Measurements from ENCODE around the gene ITPR1.

Gene ITPR1

DNA sequence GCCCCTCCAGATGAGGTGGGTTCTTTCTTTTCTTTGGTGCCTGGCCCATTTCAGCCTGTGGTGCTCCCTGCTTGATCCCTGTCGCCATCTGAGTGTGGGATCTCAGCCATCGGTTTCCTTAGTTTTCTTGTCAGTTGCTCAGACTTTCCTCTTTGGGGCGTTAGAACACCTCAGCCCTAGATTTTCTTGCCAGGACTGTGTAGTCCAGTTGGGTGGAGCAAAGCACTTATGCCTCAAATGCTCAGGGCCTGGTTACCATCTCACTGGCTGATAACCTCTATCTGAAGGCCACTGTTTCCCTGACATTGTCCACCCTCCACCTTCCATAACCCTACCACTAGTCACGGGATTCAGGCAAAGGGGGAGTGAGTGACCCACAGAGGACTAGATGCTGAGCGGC, 277.4 kb downstream of the ITPR1 start:
- in situ Hi-C loops (cut with MboI; ENCODE audit: low pct_unique_long_range_greater_than_20kb, low sequenced_read_pairs), result no loop called here
- DNase-seq, result no peak

DNA sequence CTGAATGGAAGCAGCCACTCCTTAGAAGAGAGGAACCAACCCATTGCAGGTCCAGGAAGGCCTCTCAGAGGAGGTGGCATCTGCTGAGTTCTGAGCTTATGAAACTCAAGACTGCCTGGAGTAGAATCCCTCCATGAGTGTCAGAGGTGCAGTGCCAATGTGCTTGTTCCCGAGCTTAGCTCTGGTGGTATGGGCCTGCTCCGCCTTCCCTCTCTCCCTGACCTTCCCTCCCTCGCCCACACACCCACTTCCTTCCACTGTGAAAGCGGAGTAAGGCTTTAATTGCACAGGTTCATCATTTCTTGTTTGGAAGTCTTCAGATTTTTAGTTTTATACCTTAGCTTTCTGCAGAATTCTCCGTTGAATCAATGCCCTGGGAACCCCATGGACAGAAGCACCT, 278.1 kb downstream of the ITPR1 start:
- no peak for DNase-seq
- in situ Hi-C loops (cut with MboI; ENCODE audit: low pct_unique_long_range_greater_than_20kb, low sequenced_read_pairs), result no loop called here

DNA sequence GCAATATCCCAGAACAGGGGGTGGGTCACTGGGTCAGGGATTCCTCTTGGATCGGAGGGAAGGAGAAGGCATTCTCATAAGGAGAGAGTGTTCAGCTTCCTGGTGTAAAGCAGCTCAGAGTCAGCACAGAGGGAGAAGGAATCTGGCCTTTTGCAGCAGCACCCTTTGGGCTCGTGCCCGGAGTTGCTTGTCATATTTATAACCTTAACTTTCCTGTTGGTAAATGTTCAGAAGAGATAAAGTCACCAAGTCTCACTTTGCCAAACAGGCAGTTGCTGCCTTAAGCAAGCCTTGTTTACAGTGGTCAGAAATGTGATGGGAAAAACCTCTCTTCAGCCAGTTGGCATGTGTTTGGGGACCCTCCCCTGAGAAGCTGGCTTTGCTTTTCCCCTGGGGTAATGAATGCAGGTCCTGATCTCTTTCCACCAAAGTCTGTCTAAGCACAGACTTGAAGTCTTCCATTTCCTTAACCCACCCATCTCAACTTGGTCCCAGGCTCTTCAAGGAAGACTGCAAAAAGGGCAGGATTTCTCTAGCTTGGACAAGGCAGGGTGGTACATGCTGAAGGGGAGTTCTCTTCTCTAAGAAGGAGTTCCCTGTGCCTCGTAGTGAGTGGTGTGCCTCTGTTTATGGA, 279.1 kb downstream of the ITPR1 start:
- in situ Hi-C loops (cut with MboI; ENCODE audit: low pct_unique_long_range_greater_than_20kb, low sequenced_read_pairs), result no loop called here
- no peak for DNase-seq

DNA sequence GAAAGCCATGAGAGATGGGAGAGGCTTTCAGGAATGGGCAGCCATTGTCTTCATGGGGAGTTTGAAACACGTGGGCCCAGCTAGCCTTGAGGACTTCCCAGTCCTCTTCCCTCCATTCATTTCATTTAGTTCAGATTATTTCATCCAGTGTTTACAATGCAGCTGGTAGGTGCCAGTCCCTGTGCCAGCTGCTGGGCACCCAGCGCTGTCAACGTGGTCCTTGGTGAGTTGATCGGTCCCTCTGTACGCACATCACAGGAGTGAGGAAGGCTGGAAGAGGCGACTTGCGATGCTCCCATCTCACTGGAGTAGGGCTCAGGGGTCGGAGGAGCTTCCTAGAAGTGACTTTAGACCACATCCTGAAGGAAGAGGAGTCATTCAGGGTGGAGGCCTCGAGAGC, 279.7 kb downstream of the ITPR1 start:
- DNase-seq, result no peak
- in situ Hi-C loops (cut with MboI; ENCODE audit: low pct_unique_long_range_greater_than_20kb, low sequenced_read_pairs), result no loop called here

DNA sequence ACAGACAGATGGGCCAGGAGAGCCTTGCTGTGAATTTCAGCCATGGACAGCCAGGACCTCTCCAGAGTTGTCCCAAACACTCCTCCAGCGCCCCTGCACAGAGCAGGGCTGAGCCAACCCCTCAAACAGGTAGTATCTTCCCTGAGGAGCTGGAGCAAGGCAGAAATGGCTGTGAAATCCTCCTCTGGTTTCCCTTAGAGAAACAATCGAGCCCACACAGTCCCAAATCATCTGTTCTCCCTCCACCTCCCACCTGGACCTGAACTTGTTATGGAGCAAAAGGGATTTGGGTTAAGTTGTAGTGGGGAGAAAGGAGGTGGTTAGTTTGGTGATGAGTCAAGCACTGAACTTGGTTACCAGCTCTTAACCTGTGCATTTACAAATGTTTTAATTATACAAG, 280.4 kb downstream of the ITPR1 start:
- DNase-seq, result no peak
- in situ Hi-C loops (cut with MboI; ENCODE audit: low pct_unique_long_range_greater_than_20kb, low sequenced_read_pairs), result no loop called here

DNA sequence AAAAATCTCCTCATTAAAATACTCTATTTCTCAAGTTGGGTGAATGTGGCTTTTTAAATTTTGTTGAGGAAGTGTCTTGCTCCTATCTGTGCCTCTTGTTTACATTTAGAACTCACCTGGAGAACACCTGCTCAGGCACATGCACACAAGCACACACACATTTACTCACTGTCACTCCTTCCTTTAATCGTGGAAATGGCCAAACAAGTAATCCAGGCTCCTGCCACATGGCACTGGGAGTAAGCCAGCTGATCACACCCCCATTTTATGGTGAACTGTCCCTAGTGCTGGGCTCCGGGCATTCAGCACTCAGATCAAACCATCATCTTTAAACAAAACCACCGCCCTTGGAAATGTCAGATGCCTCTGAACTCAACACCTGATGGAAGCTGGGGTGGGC, 281.4 kb downstream of the ITPR1 start:
- in situ Hi-C loops (cut with MboI; ENCODE audit: low pct_unique_long_range_greater_than_20kb, low sequenced_read_pairs), result no loop called here
- no peak for DNase-seq

DNA sequence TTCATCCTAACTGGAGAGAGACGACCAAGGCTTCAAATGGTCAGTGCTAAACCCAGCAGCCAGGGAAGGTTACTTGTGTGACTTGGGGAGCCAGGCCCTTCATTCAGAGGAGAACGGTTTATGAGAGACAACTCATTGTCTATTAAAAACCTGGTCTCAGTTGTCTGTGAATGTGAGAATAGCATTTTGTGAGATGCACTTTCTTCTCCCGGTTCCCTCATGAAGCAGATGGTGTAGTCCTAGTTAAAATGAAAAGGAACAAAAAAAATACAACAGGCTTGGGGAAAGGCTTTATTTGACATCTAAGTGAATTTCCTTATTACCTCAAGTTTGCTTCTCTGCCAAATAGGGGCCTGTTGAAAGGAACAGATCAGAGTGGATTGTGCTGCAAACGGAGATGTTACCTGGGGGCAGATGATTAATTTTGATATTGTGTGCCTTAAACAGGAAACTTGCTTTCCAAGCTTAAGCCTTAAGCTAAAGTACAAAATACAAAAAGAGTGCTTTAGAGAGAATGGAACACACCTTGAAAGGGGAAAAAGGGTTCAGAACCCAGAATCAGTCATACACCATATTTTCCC, 283.3 kb downstream of the ITPR1 start:
- no peak for DNase-seq

DNA sequence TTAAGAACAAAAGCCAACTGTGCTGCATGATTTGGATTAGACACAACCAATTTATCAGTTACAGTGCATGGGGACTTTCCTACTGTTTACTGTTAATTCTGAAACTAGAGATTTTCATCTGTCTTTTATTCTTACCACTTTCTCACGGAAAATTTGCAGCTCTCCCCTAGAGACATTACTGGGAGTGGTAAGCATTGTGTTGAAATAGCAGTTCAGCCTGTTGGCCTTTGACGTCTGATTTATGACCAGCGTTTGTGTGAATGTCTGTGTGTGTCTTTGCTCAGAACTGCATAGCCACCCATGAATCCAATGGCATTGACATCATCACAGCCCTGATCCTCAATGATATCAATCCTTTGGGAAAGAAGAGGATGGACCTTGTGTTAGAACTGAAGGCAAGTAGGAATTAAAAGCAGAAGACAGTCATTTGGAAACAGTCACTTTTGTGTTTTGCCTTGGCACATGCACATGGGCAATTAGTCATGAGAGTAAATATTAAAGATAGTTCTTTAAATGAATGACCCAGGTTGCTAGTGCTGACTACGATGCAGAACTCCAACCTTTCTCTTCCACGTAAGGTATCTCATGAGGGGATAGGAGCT, 283.9 kb downstream of the ITPR1 start:
- no peak for DNase-seq
- in situ Hi-C loops (cut with MboI; ENCODE audit: low pct_unique_long_range_greater_than_20kb, low sequenced_read_pairs), result no loop called here

More for the DNA sequence above, 283.3 kb downstream of the ITPR1 start:
- in situ Hi-C loops (cut with MboI; ENCODE audit: low pct_unique_long_range_greater_than_20kb, low sequenced_read_pairs), result no loop called here

DNA sequence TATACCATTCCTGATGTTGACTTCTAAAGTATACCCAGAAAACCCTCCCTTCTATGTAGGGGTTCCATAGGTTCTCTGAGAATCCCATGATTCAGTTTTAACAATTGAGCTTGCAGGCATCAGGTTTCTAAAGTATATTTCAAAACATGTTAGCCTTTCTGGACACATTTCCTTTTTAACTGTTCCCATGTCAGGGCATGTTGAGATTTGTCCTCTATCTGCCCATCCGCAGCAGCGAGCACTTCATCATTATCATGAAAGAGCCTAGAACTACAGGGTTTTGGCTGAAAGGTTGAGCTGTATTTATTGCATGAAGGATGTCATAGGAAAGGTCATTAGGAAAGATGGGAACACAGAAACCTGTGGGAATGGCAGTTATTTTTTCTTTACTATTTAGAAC, 285.0 kb downstream of the ITPR1 start:
- no peak for DNase-seq
- in situ Hi-C loops (cut with MboI; ENCODE audit: low pct_unique_long_range_greater_than_20kb, low sequenced_read_pairs), result no loop called here

DNA sequence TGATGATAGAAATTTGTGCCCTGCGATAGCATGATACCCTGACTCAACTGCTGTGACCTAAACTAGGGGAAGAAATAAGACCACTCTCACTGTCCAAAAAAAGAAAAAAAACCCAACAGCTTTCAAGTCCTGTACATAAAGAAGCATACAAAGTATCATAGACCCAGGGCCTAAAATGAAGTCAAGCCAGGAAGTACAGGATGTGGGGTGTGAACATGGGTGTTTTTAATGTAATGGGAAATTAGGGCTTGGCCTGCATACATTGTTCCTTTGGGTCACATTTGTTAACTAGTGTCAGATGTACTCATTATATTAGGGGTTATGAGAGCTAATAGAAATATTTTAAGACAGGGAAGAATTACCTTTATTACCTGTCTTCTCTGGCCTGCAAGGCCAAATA, 285.6 kb downstream of the ITPR1 start:
- in situ Hi-C loops (cut with MboI; ENCODE audit: low pct_unique_long_range_greater_than_20kb, low sequenced_read_pairs), result no loop called here
- no peak for DNase-seq

DNA sequence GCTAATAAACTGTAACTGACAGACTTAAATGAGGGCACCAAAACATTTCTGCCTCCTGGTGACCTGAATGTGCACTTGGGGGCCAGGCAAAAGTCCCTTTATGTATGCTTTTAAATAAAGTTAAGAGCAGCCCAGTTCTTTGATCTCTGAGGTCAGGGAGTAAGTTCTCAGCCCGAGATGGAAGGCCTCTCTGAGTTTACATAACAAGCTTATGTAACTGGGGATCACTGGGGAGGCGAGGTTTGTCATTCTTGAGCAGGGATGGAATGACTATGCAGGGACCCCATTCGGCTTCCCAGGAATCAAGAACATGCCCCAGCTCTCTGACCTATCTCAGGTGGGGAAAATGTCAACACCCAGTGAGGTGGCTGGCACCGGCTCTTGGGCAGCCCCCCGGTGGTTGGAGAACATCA, 287.4 kb downstream of the ITPR1 start:
- no peak for DNase-seq
- in situ Hi-C loops (cut with MboI; ENCODE audit: low pct_unique_long_range_greater_than_20kb, low sequenced_read_pairs), result no loop called here

DNA sequence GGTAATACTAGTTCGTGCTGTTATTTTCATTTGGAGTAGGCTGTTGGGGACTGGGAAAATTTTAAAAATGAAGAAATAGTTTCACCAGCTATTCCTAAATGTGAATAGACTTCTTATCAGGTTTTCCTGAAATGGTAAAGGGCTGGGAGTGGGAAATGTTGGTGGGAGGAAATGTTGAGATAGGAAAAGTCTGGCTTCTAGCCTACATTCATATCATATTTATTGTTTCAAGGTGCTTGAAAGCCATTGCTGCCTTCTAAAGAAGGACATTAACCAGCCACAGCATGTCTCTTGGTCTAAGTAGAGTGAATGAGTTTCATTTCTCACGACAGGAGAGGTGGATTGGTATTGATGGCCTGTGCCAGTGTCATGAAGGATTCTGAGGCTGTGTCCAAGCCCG, 288.9 kb downstream of the ITPR1 start:
- in situ Hi-C loops (cut with MboI; ENCODE audit: low pct_unique_long_range_greater_than_20kb, low sequenced_read_pairs), result no loop called here
- DNase-seq, result no peak

DNA sequence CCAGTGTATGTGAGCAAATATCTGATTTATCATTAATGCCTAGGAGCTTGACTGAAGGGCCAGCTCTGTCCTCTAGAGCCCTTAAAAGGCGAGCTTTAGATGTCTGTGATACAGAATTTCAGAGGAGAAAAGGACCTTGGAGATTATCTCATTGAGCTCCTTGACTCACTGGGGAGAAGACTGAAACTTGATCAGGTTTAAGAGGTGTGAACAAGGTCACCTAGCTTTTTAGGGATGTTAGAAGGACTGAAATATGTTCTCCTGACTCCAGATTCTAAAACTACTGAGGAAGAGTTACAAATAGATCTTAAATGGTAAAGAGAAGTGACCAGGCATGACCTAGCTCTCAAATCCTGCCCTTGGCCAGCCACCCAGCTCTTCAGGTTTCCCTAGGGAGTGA, 292.4 kb downstream of the ITPR1 start:
- in situ Hi-C loops (cut with MboI; ENCODE audit: low pct_unique_long_range_greater_than_20kb, low sequenced_read_pairs), result no loop called here
- DNase-seq, result no peak

DNA sequence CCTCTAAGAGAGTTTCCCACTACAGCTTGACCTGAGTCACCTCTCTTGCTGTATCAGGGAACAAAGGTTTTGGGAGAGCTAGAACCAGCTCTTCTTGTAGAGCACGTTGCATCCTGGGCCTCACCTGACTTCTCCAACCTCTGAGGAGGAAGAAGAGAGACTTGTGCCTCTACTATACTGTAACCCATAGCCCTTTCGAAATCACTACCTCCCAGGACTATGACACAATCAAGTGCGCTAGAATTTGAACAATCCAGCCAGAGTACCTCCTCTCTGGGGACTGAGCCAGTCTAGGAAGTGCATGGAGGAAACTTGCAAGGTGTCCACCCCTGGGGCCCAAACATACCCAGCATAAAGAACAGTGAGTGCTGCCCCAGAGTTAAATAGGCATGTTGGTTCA, 293.3 kb downstream of the ITPR1 start:
- in situ Hi-C loops (cut with MboI; ENCODE audit: low pct_unique_long_range_greater_than_20kb, low sequenced_read_pairs), result no loop called here
- DNase-seq, result no peak

DNA sequence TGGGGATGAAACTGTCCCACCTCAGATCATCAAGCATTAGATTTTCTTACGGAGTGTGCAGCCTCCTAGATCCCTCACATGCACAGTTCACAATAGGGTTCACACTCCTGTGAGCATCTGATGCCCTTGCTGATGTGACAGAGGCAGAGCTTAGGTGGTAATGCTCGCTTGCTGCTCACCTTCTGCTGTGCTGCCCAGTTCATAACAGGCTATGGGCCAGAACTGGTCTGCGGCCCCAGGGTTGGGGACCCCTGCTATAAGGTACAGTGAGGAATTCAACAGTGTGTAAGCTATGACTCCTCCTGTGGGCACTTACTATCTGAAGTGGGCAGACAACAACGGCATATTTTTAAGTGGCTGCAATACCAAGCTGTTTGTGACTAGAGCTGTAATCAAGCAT, 298.2 kb downstream of the ITPR1 start:
- no peak for DNase-seq
- in situ Hi-C loops (cut with MboI; ENCODE audit: low pct_unique_long_range_greater_than_20kb, low sequenced_read_pairs), result no loop called here

DNA sequence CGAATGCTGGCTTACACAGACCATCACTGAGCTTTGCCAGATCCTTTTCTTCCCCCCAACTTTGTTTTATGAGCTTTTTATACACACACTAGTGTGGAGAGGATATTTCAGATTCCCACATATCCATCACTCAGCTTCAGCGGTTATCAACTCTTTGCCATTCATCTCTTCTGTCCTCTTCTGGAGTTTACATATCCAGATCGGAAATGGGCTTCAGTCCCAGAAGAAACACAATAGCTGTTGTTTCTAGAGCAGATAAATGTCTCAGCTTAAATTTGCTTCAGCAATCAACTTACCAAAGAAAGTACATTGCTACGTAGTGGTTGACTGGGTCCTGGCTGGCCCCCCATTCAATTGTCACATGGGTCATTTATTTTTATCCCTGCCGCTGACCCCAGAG, 300.2 kb downstream of the ITPR1 start:
- in situ Hi-C loops (cut with MboI; ENCODE audit: low pct_unique_long_range_greater_than_20kb, low sequenced_read_pairs), result no loop called here

DNA sequence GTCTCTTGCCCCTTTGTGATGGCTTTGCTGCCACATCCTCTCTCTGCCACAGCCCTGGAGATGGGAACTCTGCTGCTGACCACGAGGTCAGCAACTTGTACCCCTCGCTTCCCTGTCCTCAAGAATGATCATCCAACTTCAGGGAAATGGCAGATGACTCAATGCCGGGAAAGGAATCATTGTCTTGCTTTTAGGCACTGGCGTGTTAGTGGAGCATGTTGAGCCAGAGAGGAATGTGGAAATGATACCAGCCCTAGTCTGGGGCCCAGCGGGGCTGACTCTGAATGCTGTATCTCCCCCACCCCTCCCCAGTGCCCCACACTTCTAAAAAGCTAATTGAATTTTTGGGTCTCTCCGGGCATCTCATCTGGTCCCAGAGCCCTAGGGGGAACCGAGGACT, 301.2 kb downstream of the ITPR1 start:
- no peak for DNase-seq
- in situ Hi-C loops (cut with MboI; ENCODE audit: low pct_unique_long_range_greater_than_20kb, low sequenced_read_pairs), result no loop called here

More for the DNA sequence above, 300.2 kb downstream of the ITPR1 start:
- no peak for DNase-seq

DNA sequence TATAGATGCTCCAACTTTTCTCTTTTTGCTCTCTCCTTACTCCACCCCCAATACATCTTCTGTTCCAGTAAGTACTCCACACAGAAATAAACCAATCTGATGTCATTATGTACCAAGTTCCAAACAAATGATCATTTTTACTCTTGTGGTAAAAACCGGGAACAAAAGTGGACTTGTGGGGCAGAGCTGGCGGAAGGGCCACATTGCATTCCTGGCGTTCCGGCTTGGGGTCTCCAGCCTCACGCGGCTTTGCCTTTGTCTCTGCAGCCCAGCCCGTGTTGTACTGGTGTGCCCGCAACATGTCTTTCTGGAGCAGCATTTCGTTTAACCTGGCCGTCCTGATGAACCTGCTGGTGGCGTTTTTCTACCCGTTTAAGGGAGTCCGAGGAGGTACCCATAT, 301.6 kb downstream of the ITPR1 start:
- DNase-seq, result no peak
- in situ Hi-C loops (cut with MboI; ENCODE audit: low pct_unique_long_range_greater_than_20kb, low sequenced_read_pairs), result no loop called here

DNA sequence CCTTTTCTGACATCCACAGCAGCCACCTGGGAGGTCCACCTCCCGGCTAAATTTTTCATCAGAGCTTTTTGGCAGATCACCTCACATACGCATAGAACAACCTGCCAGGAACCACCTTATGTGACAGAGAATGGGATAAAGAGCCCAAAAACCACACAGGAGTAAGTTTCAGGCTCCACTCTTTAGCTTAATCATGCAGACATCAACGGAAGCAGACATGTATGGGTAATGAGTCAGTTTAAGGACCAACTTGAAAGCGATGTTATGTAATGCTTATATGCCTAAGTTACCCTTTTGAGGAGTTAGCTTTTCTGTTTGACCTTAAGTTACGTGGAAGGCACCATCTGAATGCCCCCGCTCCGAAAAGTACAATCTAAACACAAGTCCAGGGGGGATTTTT, 302.8 kb downstream of the ITPR1 start:
- no peak for DNase-seq
- in situ Hi-C loops (cut with MboI; ENCODE audit: low pct_unique_long_range_greater_than_20kb, low sequenced_read_pairs), result no loop called here

DNA sequence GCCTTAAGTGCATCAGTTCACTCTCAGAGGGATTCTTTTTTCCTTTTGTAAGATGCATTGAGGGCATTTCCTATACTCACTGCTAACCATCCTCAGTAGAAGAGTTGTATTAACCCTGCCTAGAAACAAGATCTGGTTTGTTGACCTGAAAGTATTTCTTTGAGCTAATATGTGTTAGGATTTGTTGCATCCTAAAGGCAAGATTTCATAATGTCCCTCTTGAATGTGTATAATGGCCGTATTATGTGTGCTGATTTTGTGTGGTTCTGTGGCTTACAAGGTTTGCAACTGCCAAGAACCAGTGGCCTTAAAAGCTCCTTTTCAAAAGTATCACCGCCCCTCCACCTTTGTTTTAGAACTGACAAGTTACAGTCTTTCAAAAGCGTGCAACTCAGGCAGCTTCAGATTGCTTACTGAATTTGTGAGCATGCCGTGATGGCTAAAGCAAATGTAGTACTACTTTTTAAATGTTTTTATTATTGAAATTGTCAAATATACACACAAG, 304.1 kb downstream of the ITPR1 start:
- in situ Hi-C loops (cut with MboI; ENCODE audit: low pct_unique_long_range_greater_than_20kb, low sequenced_read_pairs), result no loop called here
- no peak for DNase-seq
